ENCODE results near the gene CPPED1. TPM values are rescaled to one million over a fixed set of nuclear protein-coding genes. Genes with fewer than 3 reads are reported as not detected.

Gene CPPED1
- total RNA-seq, 2 donors from 2014 or later: 24.8 to 61.0 TPM

DNA sequence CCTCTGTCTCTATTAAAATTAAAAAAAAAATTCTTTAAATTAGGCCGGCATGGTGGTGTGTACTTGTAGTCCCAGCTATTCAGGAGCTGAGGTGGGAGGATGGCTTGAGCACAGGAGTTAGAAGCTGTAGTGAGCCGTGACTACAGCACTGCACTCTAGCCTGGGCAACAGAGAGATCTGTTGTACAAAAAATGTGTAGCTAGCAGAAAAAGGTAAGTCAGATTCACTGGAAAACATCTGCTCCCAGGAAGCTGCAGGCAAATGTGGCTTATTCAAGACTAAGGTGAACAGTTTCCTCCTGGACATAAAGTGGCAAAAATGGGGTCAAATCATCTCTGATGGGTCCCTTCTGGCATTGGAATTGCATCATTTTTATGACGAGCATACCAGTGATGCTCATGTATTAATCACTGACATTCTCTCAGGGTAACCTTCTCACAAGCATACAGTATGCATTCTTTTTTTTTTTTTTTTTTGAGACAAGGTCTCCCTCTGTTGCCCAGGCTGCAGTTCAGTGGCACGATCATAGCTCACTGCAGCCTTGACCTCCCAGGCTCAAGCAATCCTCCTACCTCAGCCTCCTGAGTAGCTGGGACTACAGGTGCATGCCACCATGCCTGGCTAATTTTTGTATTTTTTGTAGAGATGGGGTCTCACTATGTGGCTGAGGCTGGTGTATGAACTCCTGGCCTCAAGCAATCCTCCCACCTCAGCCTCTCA is 48.7 kb downstream of the CPPED1 start:
- H3K27me3 ChIP-seq (replicated peaks; ENCODE audit: insufficient read depth): no peaks in the 10 kb centered on the region
- peaks cover 10% of the 10 kb centered on the region for H3K4me1 ChIP-seq (replicated peaks)
- peak overlapping the region in 1 of 2 donors; percentile 33 for H3K27ac ChIP-seq
- intact Hi-C loops (cut with DNase I): no loop called here
- DNase-seq (ENCODE audit: low spot score): no peak
- TF ChIP-seq CTCF (IDR thresholded peaks at IDR 0.05) (no peak), POLR2A (IDR thresholded peaks at IDR 0.05) (no peak), POLR2AphosphoS5 (IDR thresholded peaks at IDR 0.05) (no peak)
- H3K36me3 ChIP-seq: no peaks in the 10 kb centered on the region
- H3K9me3 ChIP-seq: no peaks in the 10 kb centered on the region
- no peak overlapping the region for H3K4me3 ChIP-seq
- 90% methylated on average over 4 of the region's 4 CpGs for WGBS

GRCh38 chr16:12753203-12754023 is 50.3 kb downstream of the CPPED1 start:
- DNase-seq (ENCODE audit: low spot score): no peak

GRCh38 chr16:12752159-12752558 is 51.5 kb downstream of the CPPED1 start:
- TF ChIP-seq POLR2AphosphoS5 (IDR thresholded peaks at IDR 0.05) (no peak), POLR2A (IDR thresholded peaks at IDR 0.05) (no peak), CTCF (IDR thresholded peaks at IDR 0.05) (no peak)
- Histone ChIP-seq H3K27me3 (replicated peaks; ENCODE audit: insufficient read depth) (no peaks in the 10 kb centered on the region), H3K4me1 (replicated peaks) (peaks cover 10% of the 10 kb centered on the region), H3K4me3 (no peak overlapping the region), H3K9me3 (no peaks in the 10 kb centered on the region), H3K27ac (no peak overlapping the region), H3K36me3 (no peaks in the 10 kb centered on the region)
- DNase-seq (ENCODE audit: low spot score): no peak
- intact Hi-C loops (cut with DNase I): no loop called here
- WGBS: 27% methylated on average over 2 of the region's 2 CpGs

More at GRCh38 chr16:12753203-12754023, 50.3 kb downstream of the CPPED1 start:
- no peak for TF ChIP-seq POLR2AphosphoS5 (IDR thresholded peaks at IDR 0.05)
- no peak for TF ChIP-seq POLR2A (IDR thresholded peaks at IDR 0.05)
- no peak for TF ChIP-seq CTCF (IDR thresholded peaks at IDR 0.05)
- no peak overlapping the region for H3K27ac ChIP-seq
- H3K4me3 ChIP-seq: no peak overlapping the region
- H3K4me1 ChIP-seq (replicated peaks): peaks cover 10% of the 10 kb centered on the region
- no peaks in the 10 kb centered on the region for H3K36me3 ChIP-seq
- WGBS: 87% methylated on average over 15 of the region's 15 CpGs
- intact Hi-C loops (cut with DNase I): no loop called here
- H3K9me3 ChIP-seq: no peaks in the 10 kb centered on the region
- no peaks in the 10 kb centered on the region for H3K27me3 ChIP-seq (replicated peaks; ENCODE audit: insufficient read depth)

DNA sequence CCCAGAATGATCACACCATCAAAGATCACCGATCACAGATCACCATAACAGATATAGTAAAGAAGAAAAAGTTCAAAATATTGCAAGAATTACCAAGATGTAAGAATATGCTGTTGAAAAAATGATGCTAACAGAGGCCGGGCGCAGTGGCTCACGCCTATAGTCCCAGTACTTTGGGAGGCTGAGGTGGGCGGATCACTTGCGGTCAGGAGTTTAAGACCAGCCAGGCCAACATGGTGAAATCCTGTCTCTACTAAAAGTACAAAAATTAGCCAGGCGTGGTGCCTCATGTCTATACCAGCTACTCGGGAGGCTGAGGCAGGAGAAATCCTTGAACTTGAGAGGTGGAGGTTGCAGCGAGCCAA is 53.2 kb downstream of the CPPED1 start:
- TF ChIP-seq POLR2A (IDR thresholded peaks at IDR 0.05): no peak
- no peak for TF ChIP-seq POLR2AphosphoS5 (IDR thresholded peaks at IDR 0.05)
- TF ChIP-seq CTCF (IDR thresholded peaks at IDR 0.05): no peak
- intact Hi-C loops (cut with DNase I): no loop called here
- no peaks in the 10 kb centered on the region for H3K36me3 ChIP-seq
- H3K4me1 ChIP-seq (replicated peaks): peaks cover 10% of the 10 kb centered on the region
- DNase-seq (ENCODE audit: low spot score): no peak
- no peak overlapping the region for H3K4me3 ChIP-seq
- WGBS: 88% methylated on average over 9 of the region's 9 CpGs
- no peaks in the 10 kb centered on the region for H3K9me3 ChIP-seq
- H3K27ac ChIP-seq: no peak overlapping the region
- no peaks in the 10 kb centered on the region for H3K27me3 ChIP-seq (replicated peaks; ENCODE audit: insufficient read depth)

All from prostate gland (tissue), 2 donors.